ENCODE data around the gene LYST.
"Not testable (repeated sequence)": the region's sequence is repeated elsewhere in the genome, so short reads cannot be mapped to it uniquely, and the experiment has no call there.

The LYST gene

GRCh38 chr1:235650341-235651169 lies 216.2 kb downstream of the LYST start:
- DNase-seq, result peak; percentile 10

GRCh38 chr1:235649368-235650163 lies 217.1 kb downstream of the LYST start, which contains the start of gene GNG4:
GNG4 (minus strand) TSS chr1:235649784; CDS start chr1:235583838, 65,946 bp downstream.
- DNase-seq, result peak; percentile 14

DNA sequence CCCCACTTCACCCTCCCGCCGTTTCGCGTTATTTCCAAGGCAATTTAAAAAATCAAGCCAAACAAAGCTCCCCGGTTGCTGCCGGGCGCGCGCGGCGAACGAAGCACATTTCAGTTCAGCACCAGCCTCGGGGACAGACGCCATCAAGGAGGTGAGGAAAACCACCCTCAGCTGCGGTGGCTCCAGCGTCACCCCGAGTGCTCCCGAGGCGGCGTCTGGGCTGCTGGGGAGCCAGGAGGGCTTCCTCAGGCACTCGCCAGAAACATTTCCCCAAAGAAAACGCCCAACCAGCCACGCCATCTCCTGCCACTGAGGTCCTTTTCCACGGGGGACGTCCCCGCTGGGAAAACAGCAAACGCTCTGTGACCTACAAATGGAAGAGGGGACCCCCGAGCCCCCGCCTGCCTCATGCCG lies 217.7 kb downstream of the LYST start:
- peak; percentile 62 for DNase-seq

DNA sequence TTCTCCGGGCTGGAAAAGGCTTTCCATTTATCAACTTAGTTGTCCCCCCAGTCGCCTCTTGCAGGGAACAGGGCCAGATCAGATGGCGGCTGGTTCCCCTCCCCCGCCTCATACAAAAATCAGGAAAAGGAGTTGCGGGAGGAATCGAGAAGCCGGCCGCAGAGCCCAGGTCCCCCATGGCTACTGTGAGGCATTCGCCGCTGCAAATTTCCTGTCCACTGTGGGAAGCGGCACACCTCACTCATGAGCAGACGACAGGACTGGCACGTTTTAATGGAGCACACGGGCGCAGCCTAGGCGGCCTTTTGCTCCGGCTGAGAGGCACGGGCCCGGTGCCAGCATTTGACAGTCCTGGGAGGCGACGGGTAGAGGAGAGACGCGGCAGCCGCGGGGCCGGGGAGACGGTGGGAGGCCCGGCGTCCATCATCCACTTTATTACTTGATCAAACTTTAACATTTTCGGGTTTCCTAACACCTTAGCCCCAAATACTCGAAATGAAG lies 218.2 kb downstream of the LYST start:
- DNase-seq, result no peak

GRCh38 chr1:235647537-235647936 lies 219.2 kb downstream of the LYST start:
- DNase-seq, result not testable (repeated sequence)

GRCh38 chr1:235646463-235646862 lies 220.2 kb downstream of the LYST start:
- DNase-seq, result no peak

DNA sequence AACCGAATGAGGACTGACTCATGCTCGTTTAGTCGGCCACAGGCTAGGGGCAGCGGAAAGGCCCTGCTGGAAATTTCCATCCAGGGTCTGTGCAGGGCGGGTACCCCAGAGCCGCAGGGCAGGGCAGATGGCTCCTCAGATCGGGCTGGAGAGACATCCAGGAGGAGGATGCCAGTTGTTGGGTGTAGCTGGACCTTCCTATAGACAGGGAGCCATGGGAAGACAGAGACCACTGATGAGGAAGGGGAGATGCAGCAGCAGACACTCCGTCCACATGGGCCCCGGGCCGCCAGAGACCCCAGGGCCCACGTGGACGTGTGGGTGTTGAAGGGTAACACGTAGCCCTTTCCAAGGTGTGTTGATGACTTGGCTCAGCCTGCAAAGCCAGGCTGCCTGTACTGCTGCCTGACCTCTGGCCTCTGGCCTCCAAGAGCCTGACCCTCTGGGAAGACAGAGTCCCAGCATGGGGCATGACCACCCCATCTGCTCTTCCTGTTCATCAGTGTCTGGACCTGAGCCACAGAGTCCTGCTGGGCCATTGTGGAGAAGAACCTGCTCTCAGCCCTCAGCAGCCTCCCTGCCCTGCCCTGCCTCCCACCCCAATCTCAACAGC lies 221.9 kb downstream of the LYST start:
- no peak for DNase-seq

DNA sequence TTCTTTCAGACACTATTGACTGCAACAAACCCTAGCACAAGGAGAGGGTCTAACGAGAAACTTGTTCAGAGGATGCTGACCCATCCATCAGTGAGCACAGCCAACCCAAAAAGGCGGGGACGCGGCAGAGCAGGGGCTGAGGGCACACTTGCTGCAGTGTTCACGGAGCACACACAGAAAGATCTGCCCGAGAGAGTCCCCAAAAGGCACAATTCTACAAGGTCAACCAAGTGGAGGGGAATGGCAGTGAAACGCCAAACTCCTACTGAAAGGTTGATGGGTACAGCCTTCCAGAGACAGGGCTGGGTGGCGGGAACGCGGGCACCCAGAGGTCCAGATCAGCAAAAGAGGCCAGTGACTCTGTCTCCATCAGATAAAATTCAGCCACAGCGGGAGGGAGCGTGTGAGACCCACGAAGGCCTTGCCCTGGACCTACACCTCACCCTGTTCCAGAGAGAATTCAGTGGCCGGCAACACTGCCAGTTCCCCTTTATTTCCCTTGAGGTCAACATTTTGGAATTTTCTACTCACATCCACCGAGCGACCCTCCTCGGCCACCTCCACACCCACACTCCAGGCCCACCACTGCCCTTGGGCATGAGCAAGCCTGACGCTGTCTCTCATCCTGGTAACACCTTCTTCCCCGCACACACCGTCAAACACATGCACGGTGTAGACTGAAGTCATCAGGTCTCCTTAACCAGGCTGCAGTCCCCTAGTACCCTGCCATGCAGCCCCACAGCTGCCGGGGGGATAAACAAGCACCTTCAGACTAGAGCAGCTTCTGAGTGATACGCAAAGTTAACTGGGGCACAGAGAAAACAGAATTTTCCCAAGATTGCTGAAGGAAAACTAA lies 222.6 kb downstream of the LYST start:
- DNase-seq, result no peak

GRCh38 chr1:235642943-235643371 lies 223.7 kb downstream of the LYST start:
- DNase-seq, result no peak

- DNase-seq, result peak; percentile 70
Measured at GRCh38 chr1:235642011-235642942, 224.4 kb downstream of the LYST start.

- no peak for DNase-seq
Measured at GRCh38 chr1:235640580-235640979, 226.1 kb downstream of the LYST start.

DNA sequence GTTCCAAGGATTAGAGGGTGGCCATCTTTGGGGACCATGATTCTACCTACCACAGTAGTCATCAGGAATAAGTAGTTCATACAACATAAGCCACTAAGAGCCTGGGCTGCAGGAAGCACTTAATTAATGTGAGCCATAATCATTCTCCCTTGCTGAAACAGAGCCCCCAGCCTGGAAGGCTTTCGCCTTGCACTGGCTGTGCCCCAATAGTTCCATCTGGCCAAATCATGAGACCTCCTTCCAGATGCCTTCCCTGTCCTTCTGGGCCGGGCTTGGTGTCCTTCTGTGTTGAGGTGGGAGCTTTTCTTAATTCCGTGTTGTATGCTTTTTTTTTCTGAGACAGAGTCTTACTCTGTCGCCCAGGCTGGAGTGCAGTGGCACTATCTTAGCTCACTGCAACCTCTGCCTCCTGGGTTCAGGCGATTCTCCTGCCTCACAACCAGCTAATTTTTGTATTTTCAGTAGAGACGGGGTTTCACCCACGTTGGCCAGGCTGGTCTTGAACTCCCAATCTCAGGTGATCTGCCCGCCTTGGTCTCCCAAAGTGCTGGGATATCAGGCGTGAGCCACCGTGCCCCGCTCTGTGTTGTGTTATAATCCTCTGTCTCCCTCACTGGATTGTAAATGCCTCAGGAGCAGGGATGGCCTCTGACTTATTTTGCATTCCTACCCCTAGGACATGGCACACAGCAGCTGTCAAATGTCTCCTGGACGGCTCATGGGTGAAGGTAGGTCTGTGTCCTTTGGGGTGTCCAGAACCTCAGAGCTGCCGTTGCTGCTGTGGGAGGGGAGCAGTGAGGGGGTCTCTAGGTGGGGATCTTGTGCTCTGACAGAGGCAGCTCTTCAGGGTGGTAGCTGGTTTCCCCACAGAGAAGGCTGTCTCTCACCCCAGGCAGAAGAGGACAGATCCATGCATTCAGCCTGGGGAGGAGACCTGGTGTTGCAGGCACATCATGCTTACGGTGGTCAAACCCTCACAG lies 227.2 kb downstream of the LYST start:
- DNase-seq, result no peak

DNA sequence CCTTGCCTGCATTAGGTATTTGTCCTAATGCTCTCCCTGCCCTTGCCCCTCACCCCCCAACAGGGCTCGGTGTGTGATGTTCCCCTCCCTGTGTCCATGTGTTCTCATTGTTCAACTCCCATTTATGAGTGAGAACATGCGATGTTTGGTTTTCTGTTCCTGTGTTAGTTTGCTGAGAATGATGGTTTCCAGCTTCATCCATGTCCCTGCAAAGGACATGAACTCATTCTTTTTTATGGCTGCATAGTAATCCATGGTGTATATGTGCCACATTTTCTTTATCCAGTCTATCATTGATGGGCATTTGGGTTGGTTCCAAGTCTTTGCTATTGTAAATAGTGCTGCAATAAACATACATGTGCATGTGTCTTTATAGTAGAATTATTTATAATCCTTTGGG lies 228.1 kb downstream of the LYST start:
- DNase-seq, result not testable (repeated sequence)

- no peak for DNase-seq
Measured at GRCh38 chr1:235637756-235638534, 228.8 kb downstream of the LYST start.

DNA sequence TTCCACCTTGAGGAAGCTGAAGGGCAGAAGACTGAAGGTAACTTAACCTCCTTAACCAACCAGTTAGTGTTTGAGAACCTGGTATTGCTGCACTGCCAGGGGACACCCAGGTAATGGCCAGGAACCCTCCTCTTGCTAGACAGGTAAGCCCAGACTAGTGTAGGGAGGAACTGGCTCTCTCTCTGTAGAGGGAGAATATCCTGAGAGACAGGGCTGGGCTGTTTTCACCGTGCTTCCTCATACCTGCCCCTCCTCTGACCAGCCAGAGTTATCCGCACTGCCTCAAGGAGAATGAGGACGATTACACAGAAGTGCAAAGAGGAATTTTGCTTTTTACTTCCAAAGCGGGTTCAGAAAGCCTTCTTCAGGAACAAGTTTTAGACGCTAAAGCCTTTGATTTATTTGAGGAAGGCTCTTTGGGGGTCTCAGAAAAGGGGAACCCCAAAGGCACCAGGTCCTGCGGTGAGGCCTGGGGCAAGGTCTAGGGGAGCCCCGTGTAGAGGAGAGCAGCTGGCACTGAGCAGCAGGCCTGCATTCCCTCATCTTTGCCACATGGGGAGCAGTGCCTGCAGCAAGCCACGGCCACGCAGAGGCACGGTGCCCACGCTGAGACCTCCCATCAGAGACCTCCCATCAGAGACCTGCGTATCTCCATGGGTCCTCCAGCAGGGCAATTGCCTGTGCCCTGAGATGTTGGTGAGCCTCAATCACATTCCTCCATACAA lies 230.6 kb downstream of the LYST start:
- no peak for DNase-seq

DNA sequence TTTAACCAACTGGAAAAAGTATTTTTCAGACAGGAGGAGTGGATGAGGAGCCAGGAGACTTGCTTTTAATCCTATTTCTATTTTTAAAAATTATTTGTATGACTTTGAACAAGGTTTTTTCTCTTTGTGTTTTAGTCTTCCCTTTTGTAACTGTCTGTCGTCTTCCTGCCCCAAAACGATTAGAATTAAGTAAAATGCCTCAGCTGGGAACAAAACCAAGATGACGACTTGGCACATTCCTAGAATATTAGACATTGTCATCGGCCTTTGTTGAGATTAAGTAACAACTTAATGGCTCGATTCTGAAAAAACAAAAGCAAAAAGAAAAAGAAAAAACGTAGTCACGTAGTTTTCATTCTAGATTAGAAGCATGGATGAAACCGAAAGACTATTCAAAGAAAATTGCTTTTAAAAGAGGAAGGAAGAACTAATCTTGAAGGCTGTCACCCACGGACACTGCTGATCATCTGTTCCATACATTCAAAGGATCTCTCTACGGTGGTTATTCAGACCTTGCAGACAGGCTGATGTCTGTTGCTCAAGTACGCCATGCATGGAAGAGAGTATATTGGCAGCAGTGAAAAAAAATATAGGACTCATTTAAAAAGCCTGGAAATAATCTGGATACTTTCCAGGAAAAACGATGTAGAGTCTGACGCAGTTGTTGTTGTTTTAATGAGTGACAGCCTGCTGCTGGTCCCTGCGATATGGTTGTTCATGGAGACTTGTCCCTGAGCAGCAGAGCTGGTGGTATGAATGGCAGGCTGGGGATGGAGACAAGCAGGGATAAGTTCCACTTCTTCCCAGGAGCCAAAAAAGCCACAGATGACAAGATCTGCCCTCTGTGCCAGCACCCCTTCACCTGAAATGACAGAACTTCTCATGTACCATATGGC lies 234.0 kb downstream of the LYST start:
- no peak for DNase-seq

DNA sequence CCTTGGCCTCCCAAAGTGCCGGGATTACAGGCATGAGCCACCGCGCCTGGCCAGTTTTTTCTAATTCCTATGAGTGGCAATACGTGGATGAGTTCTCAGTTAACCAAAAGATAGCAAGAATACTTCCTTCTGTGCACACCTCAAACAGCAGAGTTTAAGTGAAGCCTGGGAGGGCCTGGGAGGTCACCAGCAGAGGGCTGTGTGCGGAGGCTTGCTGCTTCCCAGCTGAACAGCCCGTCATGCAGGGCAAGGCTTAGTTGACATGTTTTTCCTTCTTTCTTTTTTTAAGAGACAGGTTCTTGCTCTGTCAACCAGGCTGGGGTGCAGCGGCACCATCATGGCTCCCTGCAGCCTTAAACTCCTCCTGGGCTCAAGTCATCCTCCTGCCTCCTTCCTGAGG lies 234.9 kb downstream of the LYST start:
- no peak for DNase-seq
